K562 (cell line): ENCODE data around the gene ARPC4. TPM values are rescaled to one million over a fixed set of nuclear protein-coding genes. Genes with fewer than 3 reads are reported as not detected.

ENCODE experiments used
- ARID1B ChIP-seq: fragments of 450-650 bp; IDR thresholded peaks from 2 replicates; pipeline ENCODE4 v1.6.1; 2016; ENCODE audit warnings: antibody characterized with exemption, mild to moderate bottlenecking, inconsistent platforms
- ATF1 ChIP-seq, 2 experiments: fragments of 450-650 bp in 1 of 2; IDR thresholded peaks; 2 replicates each; pipeline ENCODE4 v1.6.1; 2016; ENCODE audit warnings: missing compliant biosample characterization in 1 of 2, missing genetic modification characterization in 1 of 2
- BRD9 ChIP-seq: fragments of 450-650 bp; IDR thresholded peaks from 2 replicates; pipeline ENCODE4 v1.6.1; 2018; ENCODE audit warnings: low read depth; ENCODE audit not compliant: partially characterized antibody
- C11orf30 ChIP-seq: fragments of 450-650 bp; IDR thresholded peaks from 2 replicates; pipeline ENCODE4 v1.6.1; 2016; ENCODE audit warnings: low read depth, mild to moderate bottlenecking
- CBFA2T2 ChIP-seq: fragments of 450-650 bp; conservative IDR thresholded peaks from 2 replicates; pipeline ENCODE4 v1.6.1; 2017; ENCODE audit warnings: mild to moderate bottlenecking
- GATA2 ChIP-seq: sonication (generic); formaldehyde crosslinking; IDR thresholded peaks from 2 replicates; pipeline ENCODE4 v1.4.0; 2020; ENCODE audit warnings: mild to moderate bottlenecking, missing genetic modification reagents
- HMG20B ChIP-seq: fragments of 250-450 bp; sonication (Bioruptor Pico); IDR thresholded peaks from 2 replicates; pipeline ENCODE4 v1.5.0; 2021; ENCODE audit warnings: mild to moderate bottlenecking
- NONO ChIP-seq, 2 experiments: fragments of 200-400 bp in 1 of 2; fragments of 450-650 bp in 1 of 2; formaldehyde crosslinking in 1 of 2; IDR thresholded peaks; 2 replicates each; pipeline ENCODE4 v1.6.1; 2017; ENCODE audit warnings: low read depth in 2 of 2, mild to moderate bottlenecking in 2 of 2, moderate library complexity in 2 of 2, low read length in 1 of 2
- RFX7 ChIP-seq: fragments of 250-450 bp; sonication (Bioruptor Pico); IDR thresholded peaks from 2 replicates; pipeline ENCODE4 v1.5.1; 2021; ENCODE audit warnings: mild to moderate bottlenecking
- SAP30 ChIP-seq: fragments of 200-600 bp; sonication (generic); IDR thresholded peaks from 2 replicates; pipeline ENCODE4 v1.6.1; 2012; ENCODE audit warnings: borderline replicate concordance, low read depth, mild to moderate bottlenecking, moderate library complexity, low read length, control low read depth, inconsistent platforms; ENCODE audit not compliant: insufficient read depth, poor library complexity, severe bottlenecking
- SIX5 ChIP-seq, 2 experiments: IDR thresholded peaks; 2 replicates each; pipeline ENCODE4 v1.6.1; 2011; ENCODE audit warnings: low read length in 2 of 2, borderline replicate concordance in 1 of 2, low read depth in 1 of 2, mild to moderate bottlenecking in 1 of 2, moderate library complexity in 1 of 2; ENCODE audit not compliant: insufficient read depth in 1 of 2
- SMARCB1 ChIP-seq: IDR thresholded peaks from 2 replicates; pipeline ENCODE4 v1.6.1; 2011; ENCODE audit warnings: improper control_type of control experiment, low read depth; ENCODE audit not compliant: insufficient read length
- SREBF2 ChIP-seq: sonication (generic); formaldehyde crosslinking; IDR thresholded peaks from 2 replicates; pipeline ENCODE4 v1.4.0; 2020; ENCODE audit warnings: mild to moderate bottlenecking, missing genetic modification reagents
- WHSC1 ChIP-seq: IDR thresholded peaks from one replicate; pipeline ENCODE4 v1.6.1; 2012; ENCODE audit warnings: low read length, control low read depth, inconsistent platforms
- ZC3H11A ChIP-seq: IDR thresholded peaks from 2 replicates; pipeline ENCODE4 v1.6.1; 2012; ENCODE audit warnings: low read depth, low read length, improper control_type of control experiment
- ZNF609 ChIP-seq: sonication (generic); formaldehyde crosslinking; IDR thresholded peaks from 2 replicates; pipeline ENCODE4 v1.8.1; 2023; ENCODE audit warnings: missing genetic modification reagents, mild to moderate bottlenecking, borderline replicate concordance
- ZNF655 ChIP-seq: fragments of 250-450 bp; sonication (Bioruptor Pico); IDR thresholded peaks from 2 replicates; pipeline ENCODE4 v1.5.0; 2021
- polyA plus RNA-seq, 8 experiments: library from polyadenylated mRNA; depleted of rRNA in 4 of 8; stranded (reverse) in 5 of 8; unstranded in 3 of 8; fragments of >200 nt; fragmentation: Nextera tagmentation in 2 of 8; fragmentation: Illumina TruSeq in 1 of 8; extraction: Ambion mirVana in 2 of 8; extraction: Trizol in 1 of 8; gene quantifications; 2 replicates each; pipeline versions ENCODE4 v1.2.1 to v1.2.3, GENCODE V29; 2011 to 2014; ENCODE audit warnings: inconsistent platforms in 1 of 8, missing spikeins in 1 of 8
- total RNA-seq, 7 experiments: library from RNA; depleted of rRNA in 6 of 7; stranded (reverse); fragments of >200 nt in 6 of 7; fragmentation: Illumina TruSeq in 2 of 7; extraction: Trizol in 2 of 7; gene quantifications; 2 replicates each; pipeline versions ENCODE4 v1.2.1 to v1.2.3, GENCODE V29; 2011 to 2021; ENCODE audit warnings: low replicate concordance in 1 of 7
- TF ChIP-seq, protein P1 (sequence below): sonication (generic); formaldehyde crosslinking; IDR thresholded peaks from 2 replicates; pipeline ENCODE4 v1.8.0; 2022; ENCODE audit warnings: missing genetic modification reagents, mild to moderate bottlenecking, moderate library complexity, borderline replicate concordance

Gene ARPC4
- total and polyA plus RNA-seq, 9 of the 15 experiments (the other 6 are each of a cell fraction or from before 2014, with no cell fraction given): 20.1 to 153 (median 119) TPM

DNA sequence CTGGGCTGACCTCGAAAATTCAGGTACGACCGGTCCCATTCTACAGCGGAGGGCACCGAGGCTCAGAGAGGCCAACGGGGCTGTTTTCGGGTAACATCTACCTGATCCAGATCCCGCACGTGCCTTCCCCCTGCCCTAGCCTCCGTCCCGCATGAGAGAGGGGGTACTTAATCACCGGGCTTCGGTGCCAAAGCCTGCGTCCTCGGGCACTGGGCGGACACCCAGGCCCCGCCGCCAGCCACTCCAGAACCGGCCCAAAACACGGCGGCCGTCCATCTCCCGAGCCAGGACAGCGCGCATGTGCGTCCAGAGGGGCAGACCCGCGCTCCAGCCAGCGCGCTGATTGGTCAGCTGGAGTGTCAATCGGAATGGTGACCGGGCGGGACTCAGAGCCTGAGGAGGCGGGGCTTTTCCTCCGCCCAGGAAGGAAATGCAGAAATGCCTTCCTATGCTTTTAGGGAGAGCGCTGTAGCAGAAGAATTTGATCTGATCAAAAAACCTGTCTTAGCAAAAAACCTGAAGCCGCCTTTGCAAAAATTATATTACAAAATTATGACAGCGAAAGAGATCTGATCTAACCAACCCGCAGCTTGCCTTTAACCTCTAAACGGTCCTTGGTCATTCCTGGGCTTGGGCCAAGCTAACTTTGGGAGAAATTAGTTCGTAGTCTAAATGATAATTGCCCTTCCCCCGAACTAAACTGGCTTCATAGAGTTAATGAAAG is 51.0 kb downstream of the ARPC4 start, which contains the start of gene RPUSD3 (continued):
- no peak for TF ChIP-seq ATF1 (CRISPR knock-in tag; IDR thresholded peaks at IDR 0.05)
- peak; percentile 54; the same call in 1 of the 2 replicates for TF ChIP-seq ATF1 (tag; IDR thresholded peaks at IDR 0.05)
- peak in 1 of 2 experiments; percentile 49; a peak in 1 of 4 replicates for TF ChIP-seq NONO (IDR thresholded peaks at IDR 0.05; ENCODE audit: low read depth in 2 of 2, low read length in 1 of 2)
- TF ChIP-seq SMARCB1: no peak
- TF ChIP-seq GATA2 (CRISPR knock-in tag): no peak
- no peak for TF ChIP-seq SIX5 (IDR thresholded peaks at IDR 0.05; ENCODE audit: borderline replicate concordance in 1 of 2, insufficient read depth in 1 of 2, low read depth in 1 of 2, low read length in 2 of 2)
- no peak for TF ChIP-seq HMG20B (CRISPR knock-in tag)
- TF ChIP-seq SREBF2 (CRISPR knock-in tag): no peak
- TF ChIP-seq ZC3H11A: no peak
- no peak for TF ChIP-seq WHSC1
- TF ChIP-seq ZNF655 (CRISPR knock-in tag): no peak
- peak; percentile 64 for TF ChIP-seq C11orf30
- peak; percentile 73 for TF ChIP-seq SAP30
- peak; percentile 47 for TF ChIP-seq BRD9
- TF ChIP-seq, protein P1, sequence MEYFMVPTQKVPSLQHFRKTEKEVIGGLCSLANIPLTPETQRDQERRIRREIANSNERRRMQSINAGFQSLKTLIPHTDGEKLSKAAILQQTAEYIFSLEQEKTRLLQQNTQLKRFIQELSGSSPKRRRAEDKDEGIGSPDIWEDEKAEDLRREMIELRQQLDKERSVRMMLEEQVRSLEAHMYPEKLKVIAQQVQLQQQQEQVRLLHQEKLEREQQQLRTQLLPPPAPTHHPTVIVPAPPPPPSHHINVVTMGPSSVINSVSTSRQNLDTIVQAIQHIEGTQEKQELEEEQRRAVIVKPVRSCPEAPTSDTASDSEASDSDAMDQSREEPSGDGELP (CRISPR knock-in tag): peak; percentile 80
- no peak for TF ChIP-seq ZNF609 (CRISPR knock-in tag)
- no peak for TF ChIP-seq ARID1B
- TF ChIP-seq RFX7 (CRISPR knock-in tag): no peak
- TF ChIP-seq CBFA2T2: no peak
